Mesenchymal stem cell (in vitro differentiated cells and primary cell): ENCODE measurements around the gene KTI12.

Experiments used
- DNase-seq: peaks from one replicate; pipeline ENCODE4 v3.0.0-alpha.2; 2013
- H2AFZ ChIP-seq: one replicate; pipeline ENCODE4 v1.6.1; 2013; ENCODE audit warnings: low read depth, mild to moderate bottlenecking, control low read depth, inconsistent platforms, low read length, moderate library complexity
- H2AK5ac ChIP-seq: 2 replicates; pipeline ENCODE4 v1.6.1; 2013; ENCODE audit warnings: low read length, moderate library complexity, mild to moderate bottlenecking, inconsistent platforms; ENCODE audit not compliant: severe bottlenecking
- H2BK120ac ChIP-seq: one replicate; pipeline ENCODE4 v1.6.1; 2013; ENCODE audit warnings: low read depth, mild to moderate bottlenecking, inconsistent platforms, low read length, moderate library complexity
- H2BK12ac ChIP-seq, 2 experiments: one replicate each; pipeline ENCODE4 v1.6.1; 2013; ENCODE audit warnings: inconsistent platforms in 2 of 2, low read length in 2 of 2, mild to moderate bottlenecking in 2 of 2, moderate library complexity in 2 of 2, control low read depth in 1 of 2
- H2BK15ac ChIP-seq: one replicate; pipeline ENCODE4 v1.6.1; 2013; ENCODE audit warnings: mild to moderate bottlenecking, low read depth, inconsistent platforms; ENCODE audit not compliant: poor library complexity, severe bottlenecking
- H2BK5ac ChIP-seq: 2 replicates; pipeline ENCODE4 v1.6.1; 2013; ENCODE audit warnings: low read depth, mild to moderate bottlenecking, low read length, control low read depth, inconsistent platforms; ENCODE audit not compliant: poor library complexity, severe bottlenecking
- H3K14ac ChIP-seq, 2 experiments: one replicate each; pipeline ENCODE4 v1.6.1; 2013; ENCODE audit warnings: inconsistent platforms in 2 of 2, low read length in 2 of 2, control low read depth in 1 of 2, mild to moderate bottlenecking in 1 of 2, moderate library complexity in 1 of 2
- H3K18ac ChIP-seq, 2 experiments: one replicate each; pipeline ENCODE4 v1.6.1; 2013; ENCODE audit warnings: inconsistent platforms in 2 of 2, low read length in 2 of 2, control low read depth in 1 of 2, low read depth in 1 of 2, mild to moderate bottlenecking in 1 of 2
- H3K23ac ChIP-seq, 2 experiments: one replicate each; pipeline ENCODE4 v1.6.1; 2013; ENCODE audit warnings: inconsistent platforms in 2 of 2, low read length in 2 of 2, mild to moderate bottlenecking in 2 of 2, moderate library complexity in 2 of 2, control low read depth in 1 of 2
- H3K27ac ChIP-seq: 2 replicates; pipeline ENCODE4 v1.5.1; 2013; ENCODE audit warnings: mild to moderate bottlenecking, moderate library complexity, low read length, control low read depth, inconsistent platforms; ENCODE audit not compliant: poor library complexity, severe bottlenecking
- H3K27me3 ChIP-seq, 2 experiments: 2 replicates each; pipeline versions ENCODE4 v1.6.1 to v1.7.0; 2013; ENCODE audit warnings: low read length in 2 of 2, mild to moderate bottlenecking in 2 of 2, moderate library complexity in 2 of 2, control low read depth in 1 of 2, inconsistent platforms in 1 of 2; ENCODE audit not compliant: control insufficient read depth in 1 of 2, insufficient read depth in 1 of 2
- H3K36me3 ChIP-seq, 2 experiments: 2 replicates each; pipeline versions ENCODE4 v1.6.1 to v1.7.0; 2013; ENCODE audit warnings: low read length in 2 of 2, control low read depth in 1 of 2, inconsistent platforms in 1 of 2, low read depth in 1 of 2, mild to moderate bottlenecking in 1 of 2; ENCODE audit not compliant: insufficient read depth in 2 of 2, control insufficient read depth in 1 of 2
- H3K4ac ChIP-seq, 2 experiments: one replicate each; pipeline ENCODE4 v1.6.1; 2013; ENCODE audit warnings: inconsistent platforms in 2 of 2, low read length in 2 of 2, mild to moderate bottlenecking in 2 of 2, moderate library complexity in 2 of 2, control low read depth in 1 of 2, low read depth in 1 of 2
- H3K4me1 ChIP-seq: 2 replicates; pipeline ENCODE4 v1.6.1; 2013; ENCODE audit warnings: low read depth, low read length, control low read depth; ENCODE audit not compliant: control insufficient read depth, insufficient read depth
- H3K4me2 ChIP-seq: 2 replicates; pipeline ENCODE4 v1.6.1; 2013; ENCODE audit warnings: low read length, mild to moderate bottlenecking, inconsistent platforms; ENCODE audit not compliant: poor library complexity, severe bottlenecking
- H3K4me3 ChIP-seq, 2 experiments: 2 replicates each; pipeline versions ENCODE4 v1.5.1 to v1.7.0; 2013; ENCODE audit warnings: low read length in 2 of 2, mild to moderate bottlenecking in 2 of 2, control low read depth in 1 of 2, low read depth in 1 of 2; ENCODE audit not compliant: insufficient read depth in 1 of 2
- H3K79me1 ChIP-seq: replicated peaks from 2 replicates; pipeline ENCODE4 v1.6.1; 2013; ENCODE audit warnings: mild to moderate bottlenecking, control low read depth, low read length, inconsistent platforms; ENCODE audit not compliant: poor library complexity, severe bottlenecking
- H3K9ac ChIP-seq: 2 replicates; pipeline ENCODE4 v1.7.0; 2013; ENCODE audit warnings: mild to moderate bottlenecking, low read length, moderate library complexity
- H3K9me3 ChIP-seq: 2 replicates; pipeline ENCODE4 v1.7.0; 2013; ENCODE audit warnings: mild to moderate bottlenecking, low read length; ENCODE audit not compliant: control insufficient read depth
- H4K8ac ChIP-seq: one replicate; pipeline ENCODE4 v1.6.1; 2013; ENCODE audit warnings: inconsistent platforms, mild to moderate bottlenecking, low read length, moderate library complexity
- H4K91ac ChIP-seq: one replicate; pipeline ENCODE4 v1.6.1; 2013; ENCODE audit warnings: mild to moderate bottlenecking, low read length, inconsistent platforms
- WGBS: methylation state at CpG from one replicate; pipeline ENCODE4 v1.1.7; 2013; ENCODE audit warnings: mixed read lengths; 5-methylcytosine and 5-hydroxymethylcytosine counted together

Gene KTI12

GRCh38 chr1:52070704-52071103 is 37.1 kb upstream of the KTI12 start:
- Histone ChIP-seq H3K14ac (no peak overlapping the region), H3K4me3 (no peak overlapping the region), H2BK5ac (no peak overlapping the region), H3K27me3 (no peaks in the 10 kb centered on the region), H3K27ac (no peak overlapping the region), H3K79me1 (peaks cover 3% of the 10 kb centered on the region), H2BK15ac (no peak overlapping the region), H2BK12ac (no peak overlapping the region), H3K23ac (no peak overlapping the region), H3K36me3 (peaks cover 22 to 56% of the 10 kb centered on the region in 2 experiments), H3K4ac (no peak overlapping the region), H3K9me3 (no peaks in the 10 kb centered on the region), H4K8ac (no peak overlapping the region), H3K4me2 (no peak overlapping the region), H3K4me1 (no peaks in the 10 kb centered on the region), H2AFZ (no peak overlapping the region), H2AK5ac (no peak overlapping the region), H2BK120ac (no peak overlapping the region), H4K91ac (no peak overlapping the region), H3K18ac (no peak overlapping the region), H3K9ac (no peak overlapping the region)
- 98% methylated on average over 3 of the region's 4 CpGs for WGBS
- DNase-seq, result no peak

- Histone ChIP-seq H3K23ac (no peak overlapping the region), H2BK120ac (no peak overlapping the region), H4K91ac (no peak overlapping the region), H3K18ac (no peak overlapping the region), H3K4ac (no peak overlapping the region), H3K4me3 (no peak overlapping the region), H3K79me1 (peaks cover 14% of the 10 kb centered on the region), H3K9ac (no peak overlapping the region), H2BK15ac (no peak overlapping the region), H3K4me2 (no peak overlapping the region), H2BK5ac (no peak overlapping the region), H3K14ac (no peak overlapping the region), H4K8ac (no peak overlapping the region), H3K9me3 (no peaks in the 10 kb centered on the region), H3K4me1 (peaks cover 2% of the 10 kb centered on the region), H3K36me3 (peaks cover 30 to 73% of the 10 kb centered on the region in 2 experiments), H2AK5ac (no peak overlapping the region), H3K27ac (no peak overlapping the region), H2AFZ (no peak overlapping the region), H2BK12ac (no peak overlapping the region), H3K27me3 (no peaks in the 10 kb centered on the region)
- DNase-seq, result no peak
- WGBS, result 91% methylated on average over 2 of the region's 2 CpGs
Measured at GRCh38 chr1:52063192-52063591, 29.6 kb upstream of the KTI12 start.

- Histone ChIP-seq H3K4ac (no peak overlapping the region), H3K23ac (no peak overlapping the region), H2BK12ac (no peak overlapping the region), H2AFZ (no peak overlapping the region), H4K91ac (no peak overlapping the region), H3K9ac (no peak overlapping the region), H3K9me3 (no peaks in the 10 kb centered on the region), H3K18ac (no peak overlapping the region), H4K8ac (no peak overlapping the region), H3K4me3 (no peak overlapping the region), H2BK120ac (no peak overlapping the region), H3K14ac (no peak overlapping the region), H2BK15ac (no peak overlapping the region), H3K79me1 (peaks cover 12% of the 10 kb centered on the region), H3K4me2 (no peak overlapping the region), H2BK5ac (no peak overlapping the region), H3K36me3 (peaks cover 20 to 52% of the 10 kb centered on the region in 2 experiments), H3K27me3 (no peaks in the 10 kb centered on the region), H3K4me1 (peaks cover 2% of the 10 kb centered on the region), H3K27ac (no peak overlapping the region), H2AK5ac (no peak overlapping the region)
- WGBS, result 97% methylated on average over 4 of the region's 4 CpGs
- DNase-seq, result no peak
Measured at GRCh38 chr1:52060822-52061221, 27.2 kb upstream of the KTI12 start.

- WGBS, result no CpG with 5 or more reads among the region's 1 CpG
- H3K9ac ChIP-seq, result no peak overlapping the region
- H2BK12ac ChIP-seq, result no peak overlapping the region
- peaks cover 12% of the 10 kb centered on the region for H3K79me1 ChIP-seq
- no peak overlapping the region for H2BK120ac ChIP-seq
- H3K4ac ChIP-seq, result no peak overlapping the region
- H3K18ac ChIP-seq, result no peak overlapping the region
- no peaks in the 10 kb centered on the region for H3K27me3 ChIP-seq
- peaks cover 14 to 42% of the 10 kb centered on the region in 2 experiments for H3K36me3 ChIP-seq
- H2AK5ac ChIP-seq, result no peak overlapping the region
- no peak overlapping the region for H3K4me2 ChIP-seq
- no peak overlapping the region for H3K14ac ChIP-seq
- no peak overlapping the region for H3K4me3 ChIP-seq
- no peak overlapping the region for H4K91ac ChIP-seq
- no peak overlapping the region for H2BK15ac ChIP-seq
- H2AFZ ChIP-seq, result no peak overlapping the region
- H3K27ac ChIP-seq, result no peak overlapping the region
- no peak overlapping the region for H3K23ac ChIP-seq
- DNase-seq, result no peak
- H3K4me1 ChIP-seq, result peaks cover 2% of the 10 kb centered on the region
- no peaks in the 10 kb centered on the region for H3K9me3 ChIP-seq
- no peak overlapping the region for H2BK5ac ChIP-seq
- no peak overlapping the region for H4K8ac ChIP-seq
Measured at GRCh38 chr1:52059888-52060287, 26.3 kb upstream of the KTI12 start.
